B cell (primary cell): ENCODE measurements around the gene SLU7. TPM values are rescaled to one million over a fixed set of nuclear protein-coding genes. Genes with fewer than 3 reads are reported as not detected.

Source experiments
- ATAC-seq: fragments of 200-7000 bp; cut with Tn5 transposase; one replicate; pipeline ENCODE4 v1.10.0; 2021; ENCODE audit warnings: low read depth, mild to moderate bottlenecking, moderate number of reproducible peaks, moderate library complexity
- CTCF ChIA-PET: fragments of 350-600 bp; sonication (Branson Sonifier 250); formaldehyde crosslinking; loops from one replicate; lab custom pipeline; 2021; ENCODE audit warnings: antibody characterized with exemption, inconsistent platforms; lab: Charles Lee
- POLR2A ChIA-PET: fragments of 350-600 bp; sonication (Branson Sonifier 250); formaldehyde crosslinking; loops from one replicate; lab custom pipeline; 2021; ENCODE audit warnings: antibody characterized with exemption; lab: Charles Lee
- DNase-seq: peaks from one replicate; pipeline ENCODE4 v3.0.0; 2013
- H2AFZ ChIP-seq: 2 replicates; pipeline ENCODE4 v1.6.1; 2012; ENCODE audit warnings: mild to moderate bottlenecking, low read depth, low read length; ENCODE audit not compliant: insufficient read depth, poor library complexity, severe bottlenecking
- H3K27ac ChIP-seq, 2 donors: 1 replicate in 1 of 2; 2 replicates in 1 of 2; pipeline ENCODE4 v1.5.1; 2012 to 2013; ENCODE audit warnings: low read length in 2 of 2, mild to moderate bottlenecking in 2 of 2, moderate library complexity in 1 of 2
- H3K27me3 ChIP-seq, 4 experiments: fragments of 200-600 bp in 1 of 4; sonication (generic) in 1 of 4; replicated peaks in 1 of 4; 1 replicate in 2 of 4; 2 replicates in 2 of 4; pipeline versions ENCODE4 v1.6.1 to v1.7.0; 2013 to 2016; ENCODE audit warnings: low read length in 3 of 4, mild to moderate bottlenecking in 2 of 4, mixed read lengths in 1 of 4, moderate library complexity in 1 of 4; ENCODE audit not compliant: insufficient read depth in 4 of 4, control insufficient read depth in 3 of 4; ENCODE audit errors: control extremely low read depth in 1 of 4
- H3K36me3 ChIP-seq, 2 experiments: replicated peaks in 1 of 2; 1 replicate in 1 of 2; 2 replicates in 1 of 2; pipeline versions ENCODE4 v1.6.1 to v1.7.1; 2013; ENCODE audit warnings: low read length in 1 of 2; ENCODE audit not compliant: insufficient read depth in 2 of 2, control insufficient read depth in 1 of 2; ENCODE audit errors: control extremely low read depth in 1 of 2, extremely low read depth in 1 of 2
- H3K4me1 ChIP-seq, 2 donors: fragments of 200-600 bp in 1 of 2; sonication (generic) in 1 of 2; 1 replicate in 1 of 2; 2 replicates in 1 of 2; pipeline versions ENCODE4 v1.5.1 to v1.6.1; 2013 to 2017; ENCODE audit warnings: low read length in 2 of 2; ENCODE audit not compliant: control insufficient read depth in 2 of 2, insufficient read depth in 2 of 2
- H3K4me2 ChIP-seq: replicated peaks from 2 replicates; pipeline ENCODE3; 2012; ENCODE audit warnings: mild to moderate bottlenecking, low read depth, low read length; ENCODE audit not compliant: poor library complexity, severe bottlenecking
- H3K4me3 ChIP-seq, 5 experiments: fragments of 200-600 bp in 1 of 5; sonication (generic) in 1 of 5; 1 replicate in 3 of 5; 2 replicates in 2 of 5; pipeline versions ENCODE4 v1.5.1 to v1.7.0; 2011 to 2016; ENCODE audit warnings: low read length in 4 of 5, mild to moderate bottlenecking in 4 of 5, low read depth in 2 of 5, control low read depth in 1 of 5, moderate library complexity in 1 of 5; ENCODE audit not compliant: insufficient read depth in 1 of 5; ENCODE audit errors: control extremely low read depth in 1 of 5, extremely low read depth in 1 of 5
- H3K79me2 ChIP-seq: fragments of 200-600 bp; sonication (generic); one replicate; pipeline ENCODE4 v1.6.0; 2016; ENCODE audit warnings: low read length; ENCODE audit not compliant: control insufficient read depth, insufficient read depth
- H3K9ac ChIP-seq: fragments of 200-600 bp; sonication (generic); 2 replicates; pipeline ENCODE4 v1.6.1; 2017; ENCODE audit warnings: mild to moderate bottlenecking, low read length, moderate library complexity
- H3K9me3 ChIP-seq, 3 donors: one replicate each; pipeline versions ENCODE4 v1.6.1 to v1.7.1; 2013; ENCODE audit warnings: low read length in 2 of 3; ENCODE audit not compliant: control insufficient read depth in 2 of 3, insufficient read depth in 1 of 3; ENCODE audit errors: control extremely low read depth in 1 of 3
- H4K20me1 ChIP-seq: 2 replicates; pipeline ENCODE4 v1.6.0; 2012; ENCODE audit warnings: mild to moderate bottlenecking, low read length; ENCODE audit not compliant: insufficient read depth, control insufficient read depth, poor library complexity, severe bottlenecking
- H3K27ac Mint-ChIP-seq: one replicate; pipeline ENCODE4 v1.8.0; 2021; ENCODE audit warnings: mixed read lengths
- H3K27me3 Mint-ChIP-seq: one replicate; pipeline ENCODE4 v1.8.0; 2021; ENCODE audit warnings: mixed read lengths
- H3K4me1 Mint-ChIP-seq: one replicate; pipeline ENCODE4 v1.8.0; 2021; ENCODE audit warnings: mixed read lengths
- H3K4me3 Mint-ChIP-seq: one replicate; pipeline ENCODE4 v1.8.0; 2021; ENCODE audit warnings: mixed read lengths
- H3K9me3 Mint-ChIP-seq: one replicate; pipeline ENCODE4 v1.8.0; 2022; ENCODE audit warnings: mixed read lengths; ENCODE audit not compliant: insufficient read depth
- EZH2 ChIP-seq: IDR thresholded peaks from 2 replicates; pipeline ENCODE4 v1.6.1; 2012; ENCODE audit warnings: borderline replicate concordance, low read depth, mild to moderate bottlenecking, moderate library complexity, low read length; ENCODE audit not compliant: insufficient read depth, poor library complexity, severe bottlenecking
- WGBS: methylation state at CpG from one replicate; pipeline ENCODE4 v1.1.5; 2013; ENCODE audit warnings: missing lambda C conversion rate; ENCODE audit not compliant: insufficient coverage; 5-methylcytosine and 5-hydroxymethylcytosine counted together
- intact Hi-C: fragments of 100-400 bp; cut with micrococcal nuclease; formaldehyde crosslinking; loops from one replicate; pipeline ENCODE4 v1.10.0; 2022
- polyA plus RNA-seq: library from polyadenylated mRNA; depleted of rRNA; stranded (reverse); fragments of >200 nt; gene quantifications from 2 replicates; pipeline ENCODE4 v1.2.3, GENCODE V29; 2012
- total RNA-seq, 2 donors: library from RNA; stranded (reverse); fragments of 120-200 nt in 1 of 2; gene quantifications; 1 replicate in 1 of 2; 2 replicates in 1 of 2; pipeline versions ENCODE4 v1.2.3 to v1.2.4, GENCODE V29; 2013 to 2022
- TF ChIP-seq, protein P1 (sequence below): fragments of 200-600 bp; IDR thresholded peaks from one replicate; pipeline ENCODE4 v1.8.0; 2022; ENCODE audit warnings: antibody characterized with exemption, mild to moderate bottlenecking

SLU7 gene
- total and polyA plus RNA-seq, 2 donors (not counting 1 experiment from before 2014, with no cell fraction given): 30.8 to 68.3 TPM

DNA sequence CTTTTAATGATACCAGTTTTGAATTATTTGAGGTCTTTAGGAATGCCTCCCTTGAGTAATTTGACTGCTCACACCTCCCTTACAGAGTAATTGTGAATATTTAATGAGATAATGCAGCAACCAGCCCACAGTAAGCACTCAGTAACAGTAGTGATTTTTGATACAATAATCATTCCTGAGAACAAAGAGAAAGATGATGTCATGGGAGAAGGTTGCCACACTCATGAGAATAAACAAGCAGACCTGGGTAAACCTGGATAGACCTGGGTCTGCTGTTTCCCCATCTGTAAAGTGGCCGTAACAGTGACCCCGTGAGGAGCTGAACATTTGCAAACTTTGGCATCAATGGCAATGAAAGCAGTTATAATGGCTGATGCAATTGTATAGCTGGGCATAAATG is 52.7 kb downstream of the SLU7 start:
- H3K36me3 ChIP-seq: no peaks in the 10 kb centered on the region
- H3K9me3 Mint-ChIP-seq: no peaks in the 10 kb centered on the region
- ATAC-seq: no peak
- ChIA-PET CTCF (no interaction called here), POLR2A (no interaction called here)
- TF ChIP-seq, protein P1, sequence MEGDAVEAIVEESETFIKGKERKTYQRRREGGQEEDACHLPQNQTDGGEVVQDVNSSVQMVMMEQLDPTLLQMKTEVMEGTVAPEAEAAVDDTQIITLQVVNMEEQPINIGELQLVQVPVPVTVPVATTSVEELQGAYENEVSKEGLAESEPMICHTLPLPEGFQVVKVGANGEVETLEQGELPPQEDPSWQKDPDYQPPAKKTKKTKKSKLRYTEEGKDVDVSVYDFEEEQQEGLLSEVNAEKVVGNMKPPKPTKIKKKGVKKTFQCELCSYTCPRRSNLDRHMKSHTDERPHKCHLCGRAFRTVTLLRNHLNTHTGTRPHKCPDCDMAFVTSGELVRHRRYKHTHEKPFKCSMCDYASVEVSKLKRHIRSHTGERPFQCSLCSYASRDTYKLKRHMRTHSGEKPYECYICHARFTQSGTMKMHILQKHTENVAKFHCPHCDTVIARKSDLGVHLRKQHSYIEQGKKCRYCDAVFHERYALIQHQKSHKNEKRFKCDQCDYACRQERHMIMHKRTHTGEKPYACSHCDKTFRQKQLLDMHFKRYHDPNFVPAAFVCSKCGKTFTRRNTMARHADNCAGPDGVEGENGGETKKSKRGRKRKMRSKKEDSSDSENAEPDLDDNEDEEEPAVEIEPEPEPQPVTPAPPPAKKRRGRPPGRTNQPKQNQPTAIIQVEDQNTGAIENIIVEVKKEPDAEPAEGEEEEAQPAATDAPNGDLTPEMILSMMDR: no peak
- no peak for TF ChIP-seq EZH2
- H3K4me2 ChIP-seq: no peak overlapping the region
- no peaks in the 10 kb centered on the region for H4K20me1 ChIP-seq
- no peak overlapping the region for H3K4me3 ChIP-seq
- H3K27me3 Mint-ChIP-seq: peaks cover 44% of the 10 kb centered on the region
- DNase-seq: no peak
- H3K27ac Mint-ChIP-seq: no peak overlapping the region
- intact Hi-C loops: no loop called here
- H3K4me1 ChIP-seq: peaks cover 11 to 15% of the 10 kb centered on the region in 2 donors
- no peak overlapping the region for H3K27ac ChIP-seq
- no CpG with 5 or more reads among the region's 2 CpGs for WGBS
- no peaks in the 10 kb centered on the region for H3K9me3 ChIP-seq
- H3K9ac ChIP-seq: no peak overlapping the region
- H3K27me3 ChIP-seq: peaks cover 0 to 37% (median 27%) of the 10 kb centered on the region in 4 experiments
- no peak overlapping the region for H3K4me3 Mint-ChIP-seq
- H3K79me2 ChIP-seq: no peaks in the 10 kb centered on the region
- no peak overlapping the region for H2AFZ ChIP-seq
- peaks cover 14% of the 10 kb centered on the region for H3K4me1 Mint-ChIP-seq

DNA sequence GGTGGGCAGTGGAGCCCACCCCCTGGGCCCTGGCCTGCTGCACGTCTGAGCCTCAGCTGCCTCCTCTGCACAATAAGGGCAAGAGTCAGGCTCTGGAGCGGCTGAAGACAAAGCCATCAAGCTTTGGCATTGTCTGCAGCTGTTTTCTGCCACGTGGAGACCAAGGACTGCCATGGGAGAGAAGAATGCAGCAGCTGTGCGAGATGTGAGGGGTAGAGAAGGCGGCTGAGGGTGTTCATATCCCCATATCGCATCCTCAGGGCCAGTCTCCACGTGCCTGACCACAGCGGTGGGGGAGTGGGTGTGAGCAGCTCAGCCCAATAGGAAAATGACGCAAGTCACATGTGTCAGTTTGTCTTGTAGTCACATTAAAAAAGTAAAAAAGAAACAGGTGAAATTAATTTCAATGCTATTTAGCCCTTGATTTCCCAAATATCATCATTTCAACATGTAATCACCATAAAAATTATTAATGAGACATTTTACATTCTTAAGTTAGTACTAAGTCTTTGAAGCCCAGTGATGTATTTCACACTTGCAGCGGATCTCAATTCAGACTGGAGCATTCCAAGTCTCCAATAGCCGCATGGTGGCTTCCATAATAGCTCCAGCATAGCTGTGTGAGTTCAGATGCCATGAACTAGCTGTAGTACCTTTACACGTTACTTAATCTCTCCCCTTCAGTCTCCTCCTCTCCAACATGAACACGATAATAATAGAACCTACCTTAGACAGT is 55.1 kb downstream of the SLU7 start:
- Histone ChIP-seq H3K27ac (no peak overlapping the region), H3K79me2 (no peaks in the 10 kb centered on the region), H3K9me3 (no peaks in the 10 kb centered on the region), H3K4me3 (no peak overlapping the region), H3K36me3 (no peaks in the 10 kb centered on the region), H2AFZ (no peak overlapping the region), H3K4me1 (no peaks in the 10 kb centered on the region), H3K27me3 (peaks cover 0 to 15% (median 9%) of the 10 kb centered on the region in 4 experiments), H3K4me2 (no peak overlapping the region), H3K9ac (no peak overlapping the region), H4K20me1 (no peaks in the 10 kb centered on the region)
- peaks cover 26% of the 10 kb centered on the region for H3K27me3 Mint-ChIP-seq
- intact Hi-C loops: no loop called here
- ChIA-PET POLR2A (no interaction called here), CTCF (no interaction called here)
- no peak overlapping the region for H3K4me3 Mint-ChIP-seq
- DNase-seq (no peak), ATAC-seq (no peak)
- H3K27ac Mint-ChIP-seq: no peak overlapping the region
- no peaks in the 10 kb centered on the region for H3K9me3 Mint-ChIP-seq
- no peak for TF ChIP-seq EZH2
- TF ChIP-seq, protein P1: no peak
- 82% methylated on average over 10 of the region's 13 CpGs for WGBS
- no peaks in the 10 kb centered on the region for H3K4me1 Mint-ChIP-seq
